ENCODE results near the gene TLR6.

TLR6 gene

DNA sequence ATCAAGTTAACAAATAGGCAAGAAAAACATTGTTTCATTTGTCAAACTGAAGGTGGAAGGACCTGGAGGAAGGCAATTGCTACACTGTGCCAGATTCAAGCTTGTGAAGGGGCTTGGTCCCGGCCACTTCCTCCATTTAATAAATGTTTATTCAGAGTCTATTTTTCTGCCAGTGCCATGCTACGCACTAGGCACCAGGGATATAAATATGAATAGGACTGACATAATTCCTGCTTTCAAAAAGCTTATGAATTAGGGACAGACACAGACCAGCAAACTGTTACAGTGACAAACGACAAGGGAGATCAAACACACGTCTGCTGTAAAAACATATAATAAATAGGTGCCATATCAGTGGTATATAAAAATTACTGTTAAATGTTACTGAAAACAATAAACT lies 571 bp downstream of the TLR6 start:
- Histone ChIP-seq H3K27ac (ENCODE audit: insufficient read depth, low read depth, low read length, poor library complexity, severe bottlenecking) (no peak overlapping the region), H3K27me3 (ENCODE audit: control insufficient read depth, insufficient read depth, low read length, poor library complexity, severe bottlenecking) (no peaks in the 10 kb centered on the region), H3K9me3 (ENCODE audit: control insufficient read depth, low read length) (no peaks in the 10 kb centered on the region), H3K4me1 (ENCODE audit: control insufficient read depth, insufficient read depth, low read length) (no peaks in the 10 kb centered on the region), H3K36me3 (ENCODE audit: control insufficient read depth, insufficient read depth, low read length) (no peaks in the 10 kb centered on the region), H3K4me3 (ENCODE audit: insufficient read depth, low read depth, low read length) (no peak overlapping the region)
- WGBS, 2 experiments, result 84 to 89% methylated on average over 3 of the region's 4 CpGs

DNA sequence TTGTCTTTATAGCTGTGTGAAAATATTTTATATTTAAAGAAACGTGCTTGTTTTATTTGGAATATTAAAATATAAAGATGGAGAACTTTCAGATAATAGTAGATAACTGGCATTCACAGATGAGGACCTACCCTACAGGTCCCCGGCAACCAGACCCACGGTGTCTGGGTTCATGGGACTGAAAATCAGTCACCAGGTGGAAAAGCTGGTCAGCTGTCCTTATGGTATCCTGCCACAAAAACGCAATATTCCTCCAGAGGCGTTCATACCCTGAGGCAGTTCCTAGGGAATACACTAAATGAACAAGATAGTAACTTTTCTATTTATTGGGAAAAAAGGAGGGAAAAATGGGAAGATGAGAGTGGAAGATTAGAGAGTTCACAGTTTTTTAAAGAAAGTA lies 1.2 kb downstream of the TLR6 start:
- Histone ChIP-seq H3K9me3 (ENCODE audit: control insufficient read depth, low read length) (no peaks in the 10 kb centered on the region), H3K4me3 (ENCODE audit: insufficient read depth, low read depth, low read length) (no peak overlapping the region), H3K4me1 (ENCODE audit: control insufficient read depth, insufficient read depth, low read length) (no peaks in the 10 kb centered on the region), H3K27ac (ENCODE audit: insufficient read depth, low read depth, low read length, poor library complexity, severe bottlenecking) (no peak overlapping the region), H3K27me3 (ENCODE audit: control insufficient read depth, insufficient read depth, low read length, poor library complexity, severe bottlenecking) (no peaks in the 10 kb centered on the region), H3K36me3 (ENCODE audit: control insufficient read depth, insufficient read depth, low read length) (no peaks in the 10 kb centered on the region)
- 93 to 98% methylated on average over 5 of the region's 5 CpGs for WGBS, 2 experiments

DNA sequence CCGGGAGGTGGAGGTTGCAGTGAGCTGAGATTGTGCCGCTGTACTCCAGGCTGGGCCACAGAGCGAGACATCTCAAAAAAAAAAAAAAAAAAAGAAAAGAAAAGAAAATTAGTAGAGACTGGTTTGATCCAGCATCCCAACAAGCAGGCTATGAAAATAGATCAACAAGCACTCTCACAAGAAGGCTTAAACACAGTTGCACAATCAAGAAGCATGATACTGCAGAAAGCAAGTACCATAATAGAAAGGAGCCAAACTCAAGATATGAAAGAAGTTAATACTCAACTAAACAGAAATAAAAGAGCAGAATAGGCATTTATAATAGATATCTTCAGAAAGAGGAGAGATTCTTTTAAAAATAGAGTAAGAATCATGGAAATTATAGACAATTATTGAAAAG lies 10.6 kb downstream of the TLR6 start:
- WGBS, 2 experiments, result 96 to 97% methylated on average over 2 to 3 of the region's 3 CpGs
- Histone ChIP-seq H3K27me3 (ENCODE audit: control insufficient read depth, insufficient read depth, low read length, poor library complexity, severe bottlenecking) (no peaks in the 10 kb centered on the region), H3K36me3 (ENCODE audit: control insufficient read depth, insufficient read depth, low read length) (no peaks in the 10 kb centered on the region), H3K27ac (ENCODE audit: insufficient read depth, low read depth, low read length, poor library complexity, severe bottlenecking) (no peak overlapping the region), H3K4me3 (ENCODE audit: insufficient read depth, low read depth, low read length) (no peak overlapping the region), H3K9me3 (ENCODE audit: control insufficient read depth, low read length) (no peaks in the 10 kb centered on the region), H3K4me1 (ENCODE audit: control insufficient read depth, insufficient read depth, low read length) (no peaks in the 10 kb centered on the region)

DNA sequence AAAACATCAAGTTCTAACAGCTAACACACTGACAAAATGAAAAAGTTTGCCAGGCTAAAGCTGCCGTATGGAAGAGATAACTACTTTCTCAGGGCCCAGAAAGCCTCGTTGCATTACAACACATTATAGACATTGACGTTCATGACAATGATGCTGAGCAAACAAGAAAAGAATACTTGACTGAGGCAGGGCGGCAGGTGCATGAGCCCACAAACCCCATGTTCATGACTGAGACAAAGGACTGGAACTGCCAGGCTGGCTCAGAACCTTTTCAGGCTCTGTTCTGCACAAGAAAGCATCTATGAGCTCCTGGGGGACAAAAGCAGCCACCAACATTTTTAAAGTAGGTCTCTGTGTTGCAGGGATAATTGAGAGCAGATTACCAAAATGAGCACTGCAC lies 13.6 kb downstream of the TLR6 start:
- H3K36me3 ChIP-seq (ENCODE audit: control insufficient read depth, insufficient read depth, low read length), result no peaks in the 10 kb centered on the region
- no peaks in the 10 kb centered on the region for H3K4me1 ChIP-seq (ENCODE audit: control insufficient read depth, insufficient read depth, low read length)
- H3K27ac ChIP-seq (ENCODE audit: insufficient read depth, low read depth, low read length, poor library complexity, severe bottlenecking), result no peak overlapping the region
- no peak overlapping the region for H3K4me3 ChIP-seq (ENCODE audit: insufficient read depth, low read depth, low read length)
- 65 to 67% methylated on average over 4 of the region's 4 CpGs for WGBS, 2 experiments
- no peaks in the 10 kb centered on the region for H3K9me3 ChIP-seq (ENCODE audit: control insufficient read depth, low read length)
- no peaks in the 10 kb centered on the region for H3K27me3 ChIP-seq (ENCODE audit: control insufficient read depth, insufficient read depth, low read length, poor library complexity, severe bottlenecking)

DNA sequence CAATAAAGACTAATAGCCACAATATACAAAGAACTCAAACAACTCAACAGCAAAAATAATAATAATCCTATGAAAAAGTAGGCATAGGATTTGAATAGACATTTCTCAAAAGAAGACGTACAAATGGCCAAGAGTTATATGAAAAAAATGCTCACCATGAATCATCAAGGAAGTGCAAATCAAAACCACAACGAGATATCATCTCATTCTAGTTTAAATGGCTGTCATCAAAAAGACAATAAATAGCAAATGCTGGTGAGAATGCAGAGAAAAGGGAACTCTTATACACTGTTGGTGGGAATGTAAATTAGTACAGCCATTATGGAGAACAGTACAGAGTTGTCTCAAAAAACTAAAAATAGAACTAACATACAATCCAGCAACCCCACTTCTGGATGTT lies 18.8 kb downstream of the TLR6 start:
- Histone ChIP-seq H3K27me3 (ENCODE audit: control insufficient read depth, insufficient read depth, low read length, poor library complexity, severe bottlenecking) (no peaks in the 10 kb centered on the region), H3K36me3 (ENCODE audit: control insufficient read depth, insufficient read depth, low read length) (no peaks in the 10 kb centered on the region), H3K9me3 (ENCODE audit: control insufficient read depth, low read length) (peaks cover 4% of the 10 kb centered on the region), H3K4me3 (ENCODE audit: insufficient read depth, low read depth, low read length) (no peak overlapping the region), H3K4me1 (ENCODE audit: control insufficient read depth, insufficient read depth, low read length) (no peaks in the 10 kb centered on the region), H3K27ac (ENCODE audit: insufficient read depth, low read depth, low read length, poor library complexity, severe bottlenecking) (no peak overlapping the region)
- WGBS, 2 experiments, result 92 to 100% methylated on average over 2 of the region's 2 CpGs

DNA sequence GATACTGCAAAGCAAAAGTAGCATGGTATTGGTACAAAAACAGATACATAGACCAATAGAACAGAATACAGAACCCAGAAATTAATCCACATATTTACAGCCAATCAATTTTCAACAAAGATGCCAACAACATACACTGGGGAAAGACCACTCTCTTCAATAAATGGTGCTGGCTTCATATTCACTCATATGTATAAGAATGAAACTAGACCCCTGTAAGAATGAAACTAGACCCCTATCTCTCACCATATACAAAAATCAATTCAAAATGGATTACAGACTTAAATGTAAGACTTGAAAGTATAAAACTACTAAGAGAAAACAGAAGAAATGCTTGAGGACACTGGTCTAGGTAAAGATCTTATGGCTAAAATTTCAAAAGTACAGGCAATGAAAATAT lies 19.3 kb downstream of the TLR6 start:
- Histone ChIP-seq H3K4me3 (ENCODE audit: insufficient read depth, low read depth, low read length) (no peak overlapping the region), H3K27me3 (ENCODE audit: control insufficient read depth, insufficient read depth, low read length, poor library complexity, severe bottlenecking) (no peaks in the 10 kb centered on the region), H3K36me3 (ENCODE audit: control insufficient read depth, insufficient read depth, low read length) (no peaks in the 10 kb centered on the region), H3K4me1 (ENCODE audit: control insufficient read depth, insufficient read depth, low read length) (no peaks in the 10 kb centered on the region), H3K9me3 (ENCODE audit: control insufficient read depth, low read length) (peaks cover 4% of the 10 kb centered on the region), H3K27ac (ENCODE audit: insufficient read depth, low read depth, low read length, poor library complexity, severe bottlenecking) (no peak overlapping the region)

DNA sequence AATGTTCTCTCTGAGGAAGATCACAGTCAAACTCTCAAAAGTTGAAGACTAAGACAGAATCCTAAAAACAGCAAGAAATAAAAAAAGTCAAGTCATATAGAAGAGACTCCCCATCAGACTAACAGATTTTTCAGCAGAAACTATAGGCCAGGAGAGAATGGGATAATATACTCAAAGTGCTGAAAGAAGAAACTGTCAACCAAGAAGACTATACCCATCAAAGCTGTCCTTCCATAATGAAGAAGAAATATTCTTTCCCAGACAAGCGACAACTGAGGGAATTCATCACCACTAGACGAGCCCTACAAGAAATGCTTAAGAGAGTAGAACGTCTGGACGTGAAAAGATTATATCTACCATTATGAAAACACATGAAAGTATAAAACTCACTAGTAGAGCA lies 22.0 kb downstream of the TLR6 start:
- no peak overlapping the region for H3K27ac ChIP-seq (ENCODE audit: insufficient read depth, low read depth, low read length, poor library complexity, severe bottlenecking)
- no peaks in the 10 kb centered on the region for H3K27me3 ChIP-seq (ENCODE audit: control insufficient read depth, insufficient read depth, low read length, poor library complexity, severe bottlenecking)
- H3K4me3 ChIP-seq (ENCODE audit: insufficient read depth, low read depth, low read length), result no peak overlapping the region
- WGBS, 2 experiments, result 97 to 100% methylated on average over 1 to 4 of the region's 4 CpGs
- no peaks in the 10 kb centered on the region for H3K36me3 ChIP-seq (ENCODE audit: control insufficient read depth, insufficient read depth, low read length)
- no peaks in the 10 kb centered on the region for H3K4me1 ChIP-seq (ENCODE audit: control insufficient read depth, insufficient read depth, low read length)
- H3K9me3 ChIP-seq (ENCODE audit: control insufficient read depth, low read length), result peaks cover 4% of the 10 kb centered on the region

DNA sequence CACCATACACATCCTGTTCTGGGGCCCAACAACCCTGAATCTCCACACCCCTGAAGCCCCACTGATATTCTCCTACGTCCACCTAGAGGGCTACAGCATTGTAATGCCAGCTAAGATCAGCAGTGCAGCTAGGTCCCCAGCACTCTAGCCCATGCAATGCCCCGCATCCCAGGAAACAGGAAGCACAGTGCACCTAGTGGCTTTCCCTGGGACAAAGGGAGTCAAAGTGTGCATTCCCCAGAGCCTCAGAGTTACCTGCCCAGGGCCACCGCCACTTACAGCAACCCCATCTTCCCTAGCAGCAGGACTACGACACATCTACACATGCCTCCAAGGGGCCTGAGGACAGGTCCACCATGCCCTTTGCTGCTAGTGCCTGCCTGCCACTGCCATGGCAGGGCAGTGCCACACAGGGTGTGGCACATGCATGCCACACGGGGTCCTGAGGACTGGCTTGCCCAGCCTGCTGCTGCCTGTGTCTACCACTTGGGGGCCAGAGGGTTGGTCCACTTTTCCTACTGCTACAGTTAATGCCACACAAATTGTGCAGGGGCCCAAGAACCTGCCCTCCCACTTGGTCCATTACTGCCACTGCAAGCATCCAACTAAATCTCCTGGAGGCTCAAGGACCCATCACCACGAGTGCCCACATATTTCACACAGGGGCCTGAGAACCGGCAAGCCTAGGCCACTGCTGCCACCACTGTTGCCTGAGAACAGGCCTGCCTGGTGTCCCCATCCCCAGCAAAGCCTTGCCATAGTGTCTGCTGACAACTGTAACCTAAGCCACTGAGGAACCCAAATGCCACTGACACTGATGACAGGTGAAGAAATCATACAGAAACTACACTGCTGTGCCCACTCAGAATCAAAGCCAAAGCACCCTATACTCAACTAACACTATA lies 23.7 kb downstream of the TLR6 start:
- H3K27me3 ChIP-seq (ENCODE audit: control insufficient read depth, insufficient read depth, low read length, poor library complexity, severe bottlenecking), result no peaks in the 10 kb centered on the region
- no peak overlapping the region for H3K27ac ChIP-seq (ENCODE audit: insufficient read depth, low read depth, low read length, poor library complexity, severe bottlenecking)
- WGBS, 2 experiments, result 91 to 94% methylated on average over 7 of the region's 7 CpGs
- H3K9me3 ChIP-seq (ENCODE audit: control insufficient read depth, low read length), result peaks cover 4% of the 10 kb centered on the region
- H3K4me1 ChIP-seq (ENCODE audit: control insufficient read depth, insufficient read depth, low read length), result no peaks in the 10 kb centered on the region
- H3K4me3 ChIP-seq (ENCODE audit: insufficient read depth, low read depth, low read length), result no peak overlapping the region
- H3K36me3 ChIP-seq (ENCODE audit: control insufficient read depth, insufficient read depth, low read length), result no peaks in the 10 kb centered on the region

DNA sequence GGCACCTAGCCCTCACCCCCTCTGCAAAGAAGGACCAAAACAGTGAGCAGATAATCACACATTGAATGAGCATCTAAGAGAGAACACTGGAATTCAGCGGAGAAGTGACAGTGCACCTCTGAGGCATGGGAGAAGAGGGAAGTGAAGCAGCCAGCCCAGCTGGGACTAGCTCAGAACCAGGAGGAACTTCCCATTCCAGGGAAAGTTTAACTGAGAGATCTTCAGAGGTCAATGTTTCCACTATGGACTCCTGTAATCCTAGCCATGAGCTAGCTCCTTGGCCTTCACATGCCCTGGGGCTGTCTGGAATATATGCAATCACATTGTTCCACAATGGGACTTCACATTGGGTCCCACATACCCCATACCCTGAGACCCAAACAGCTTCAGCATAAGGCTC lies 24.4 kb downstream of the TLR6 start:
- H3K4me1 ChIP-seq (ENCODE audit: control insufficient read depth, insufficient read depth, low read length), result no peaks in the 10 kb centered on the region
- H3K27ac ChIP-seq (ENCODE audit: insufficient read depth, low read depth, low read length, poor library complexity, severe bottlenecking), result no peak overlapping the region
- H3K9me3 ChIP-seq (ENCODE audit: control insufficient read depth, low read length), result peaks cover 4% of the 10 kb centered on the region
- H3K4me3 ChIP-seq (ENCODE audit: insufficient read depth, low read depth, low read length), result no peak overlapping the region
- H3K27me3 ChIP-seq (ENCODE audit: control insufficient read depth, insufficient read depth, low read length, poor library complexity, severe bottlenecking), result no peaks in the 10 kb centered on the region
- no peaks in the 10 kb centered on the region for H3K36me3 ChIP-seq (ENCODE audit: control insufficient read depth, insufficient read depth, low read length)
- WGBS, 2 experiments, result 90 to 98% methylated on average over 1 of the region's 1 CpG

DNA sequence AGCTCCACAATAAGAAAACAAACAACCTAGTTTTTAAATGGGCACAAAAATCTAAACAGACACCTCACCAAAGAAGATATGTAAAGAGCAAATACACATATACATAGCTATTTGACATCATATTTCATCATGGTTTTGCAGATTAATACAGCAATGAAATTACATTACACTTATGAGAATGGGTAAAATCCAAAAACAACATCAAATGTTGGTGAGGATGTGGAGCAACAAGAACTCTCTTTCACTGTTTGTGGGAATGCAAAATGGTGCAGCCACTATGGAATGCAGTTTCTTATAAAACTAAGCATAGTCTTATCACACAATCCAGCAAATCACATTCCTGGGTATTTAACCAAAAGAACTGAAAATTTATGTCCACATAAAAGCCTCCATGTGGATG lies 25.0 kb downstream of the TLR6 start:
- Histone ChIP-seq H3K36me3 (ENCODE audit: control insufficient read depth, insufficient read depth, low read length) (no peaks in the 10 kb centered on the region), H3K27me3 (ENCODE audit: control insufficient read depth, insufficient read depth, low read length, poor library complexity, severe bottlenecking) (no peaks in the 10 kb centered on the region), H3K4me3 (ENCODE audit: insufficient read depth, low read depth, low read length) (no peak overlapping the region), H3K27ac (ENCODE audit: insufficient read depth, low read depth, low read length, poor library complexity, severe bottlenecking) (no peak overlapping the region), H3K4me1 (ENCODE audit: control insufficient read depth, insufficient read depth, low read length) (no peaks in the 10 kb centered on the region), H3K9me3 (ENCODE audit: control insufficient read depth, low read length) (peaks cover 4% of the 10 kb centered on the region)
